Hematopoietic multipotent progenitor cell treated with erythropoietin and hydrocortisone succinate and interleukin-3 and kit ligand, for 6 days (in vitro differentiated cells): Measurements from ENCODE around the gene UVRAG.
"Not testable (repeated sequence)": the region's sequence is repeated elsewhere in the genome, so short reads cannot be mapped to it uniquely, and the experiment has no call there.

Experiments
- DNase-seq: peaks from one replicate; pipeline ENCODE4 v3.0.0-alpha.2; 2015

Gene UVRAG

DNA sequence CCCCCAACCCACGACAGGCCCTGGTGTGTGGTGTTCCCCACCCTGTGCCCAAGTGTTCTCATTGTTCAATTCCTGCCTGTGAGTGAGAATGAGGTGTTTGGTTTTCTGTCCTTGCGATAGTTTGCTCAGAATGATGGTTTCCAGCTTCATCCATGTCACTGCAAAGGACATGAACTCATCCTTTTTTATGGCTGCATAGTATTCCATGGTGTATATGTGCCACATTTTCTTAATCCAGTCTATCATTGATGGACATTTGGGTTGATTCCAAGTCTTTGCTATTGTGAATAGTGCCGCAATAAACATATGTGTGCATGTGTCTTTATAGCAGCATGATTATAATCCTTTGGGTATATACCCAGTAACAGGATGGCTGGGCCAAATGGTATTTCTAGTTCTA is 158.7 kb downstream of the UVRAG start:
- DNase-seq, result not testable (repeated sequence)

DNA sequence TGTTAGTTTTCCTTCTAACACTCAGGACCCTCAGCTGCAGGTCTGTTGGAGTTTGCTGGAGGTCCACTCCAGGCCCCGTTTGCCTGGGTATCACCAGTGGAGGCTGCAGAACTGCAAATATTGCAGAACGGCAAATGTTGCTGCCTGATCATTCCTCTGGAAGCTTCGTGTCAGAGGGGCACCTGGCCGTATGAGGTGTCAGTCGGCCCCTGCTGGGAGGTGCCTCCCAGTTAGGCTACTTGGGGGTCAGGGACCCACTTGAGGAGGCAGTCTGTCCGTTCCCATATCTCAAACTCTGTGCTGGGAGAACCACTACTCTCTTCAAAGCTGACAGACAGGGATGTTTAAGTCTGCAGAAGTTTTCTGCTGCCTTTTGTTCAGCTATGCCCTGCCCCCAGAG is 164.1 kb downstream of the UVRAG start:
- DNase-seq, result not testable (repeated sequence)

DNA sequence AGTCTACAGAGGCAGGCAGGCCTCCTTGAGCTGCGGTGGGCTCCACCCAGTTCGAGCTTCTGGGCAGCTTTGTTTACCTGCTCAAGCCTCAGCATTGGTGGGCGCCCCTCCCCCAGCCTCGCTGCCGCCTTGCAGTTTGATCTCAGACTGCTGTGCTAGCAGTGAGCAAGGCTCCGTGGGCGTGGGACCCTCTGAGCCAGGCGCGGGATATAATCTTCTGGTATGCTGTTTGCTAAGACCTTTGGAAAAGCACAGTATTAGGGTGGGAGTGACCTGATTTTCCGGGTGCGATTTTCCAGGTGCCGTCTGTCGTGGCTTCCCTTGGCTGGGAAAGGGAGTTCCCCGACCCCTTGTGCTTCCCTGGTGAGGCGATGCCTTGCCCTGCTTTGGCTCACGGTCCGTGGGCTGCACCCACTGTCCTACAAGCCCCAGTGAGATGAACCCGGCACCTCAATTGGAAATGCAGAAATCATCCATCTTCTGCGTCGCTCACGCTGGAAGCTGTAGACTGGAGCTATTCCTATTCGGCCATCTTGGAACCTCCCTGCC is 164.5 kb downstream of the UVRAG start:
- not testable (repeated sequence) for DNase-seq

DNA sequence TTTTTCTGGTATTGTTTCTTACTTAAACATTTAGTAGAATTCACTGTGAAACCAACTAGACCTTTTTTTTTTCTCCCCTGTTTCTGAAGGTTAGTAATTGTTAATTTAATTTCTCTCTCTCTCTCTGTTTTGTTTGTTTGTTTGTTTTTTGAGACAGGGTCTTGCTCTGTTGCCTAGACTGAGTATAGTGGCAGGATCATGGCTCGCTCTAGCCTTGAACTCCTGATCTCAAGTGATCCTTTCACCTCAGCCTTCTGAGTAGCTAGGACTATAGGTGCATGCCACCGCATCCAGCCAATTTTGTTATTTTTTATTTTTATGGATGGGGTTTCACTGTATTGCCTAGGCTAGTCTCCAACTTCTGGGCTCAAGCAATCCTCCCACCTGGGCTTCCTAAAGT is 165.0 kb downstream of the UVRAG start:
- no peak for DNase-seq

DNA sequence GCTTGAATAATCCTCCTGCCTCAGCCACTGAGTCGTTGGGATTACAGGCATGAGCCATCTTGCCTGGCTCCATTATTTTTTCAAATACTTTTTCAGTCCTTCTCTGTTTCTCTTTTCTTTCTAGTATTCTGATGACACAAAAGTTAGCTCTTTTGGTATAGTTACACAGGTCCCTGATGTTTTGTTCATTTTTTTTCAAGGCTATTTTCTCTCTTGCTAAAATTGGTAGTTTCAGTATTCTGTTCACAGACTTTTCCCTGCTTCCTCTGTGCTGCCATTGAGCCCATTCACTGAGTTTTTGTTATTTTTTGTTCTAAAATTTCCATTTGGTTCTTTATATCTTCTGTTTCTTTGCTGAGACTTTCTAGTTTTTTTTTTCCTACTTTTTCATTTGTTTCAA is 166.5 kb downstream of the UVRAG start:
- DNase-seq, result no peak

DNA sequence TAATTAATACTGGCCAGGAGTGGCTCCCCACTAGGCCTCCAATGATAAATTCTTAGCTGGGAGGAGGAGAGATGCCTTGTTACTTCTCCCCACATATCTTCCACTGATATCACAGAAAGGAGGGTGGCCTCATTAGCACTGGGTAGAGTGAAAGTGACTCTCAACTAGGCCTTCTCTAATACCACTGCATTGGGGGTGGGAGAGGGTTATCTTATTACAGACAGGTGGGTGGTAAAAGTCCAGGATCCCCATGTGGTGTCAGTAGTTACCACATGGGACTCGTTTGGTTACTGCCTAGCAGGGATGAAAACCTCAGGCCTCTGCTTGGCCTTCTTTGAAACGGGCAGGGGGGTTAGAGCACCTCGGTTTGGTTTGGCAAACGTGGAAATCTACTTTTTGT is 167.3 kb downstream of the UVRAG start:
- peak; percentile 29 for DNase-seq

DNA sequence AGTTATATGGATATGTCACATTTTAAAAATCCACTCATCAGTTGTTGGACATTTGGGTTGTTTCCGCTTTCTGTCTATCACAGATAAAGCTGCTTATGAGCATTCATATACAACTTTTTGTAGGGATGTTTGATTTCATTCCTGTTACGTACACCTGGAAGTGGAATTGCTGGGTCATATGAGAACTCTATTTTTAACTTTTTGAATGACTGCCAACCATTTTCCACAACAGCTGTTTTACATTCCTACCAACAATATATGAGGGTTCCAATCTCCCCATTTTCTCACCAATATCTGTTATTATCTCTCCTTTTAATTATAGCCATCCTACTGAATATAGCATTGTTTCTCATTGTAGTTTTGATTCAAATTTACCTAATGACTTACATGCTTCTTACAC is 172.0 kb downstream of the UVRAG start:
- DNase-seq, result no peak

DNA sequence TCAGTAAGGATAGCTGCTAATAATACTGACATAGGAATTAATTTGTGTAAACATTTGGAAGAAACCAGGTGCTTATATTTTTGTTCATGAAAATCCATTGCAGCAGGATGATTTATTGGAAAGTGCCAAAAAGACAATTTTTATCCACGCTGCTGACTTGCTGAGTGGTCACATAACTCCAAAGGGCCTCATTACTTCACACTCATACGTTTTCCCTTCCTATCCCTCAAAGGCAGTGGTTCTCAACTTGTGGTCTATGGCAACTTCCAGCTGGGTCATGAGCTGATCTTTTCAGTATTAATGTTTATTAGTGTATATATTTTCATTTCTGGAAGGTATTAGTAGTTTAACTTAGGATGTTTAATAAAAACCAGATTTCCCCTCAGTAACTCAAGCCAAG is 178.1 kb downstream of the UVRAG start:
- DNase-seq, result no peak

DNA sequence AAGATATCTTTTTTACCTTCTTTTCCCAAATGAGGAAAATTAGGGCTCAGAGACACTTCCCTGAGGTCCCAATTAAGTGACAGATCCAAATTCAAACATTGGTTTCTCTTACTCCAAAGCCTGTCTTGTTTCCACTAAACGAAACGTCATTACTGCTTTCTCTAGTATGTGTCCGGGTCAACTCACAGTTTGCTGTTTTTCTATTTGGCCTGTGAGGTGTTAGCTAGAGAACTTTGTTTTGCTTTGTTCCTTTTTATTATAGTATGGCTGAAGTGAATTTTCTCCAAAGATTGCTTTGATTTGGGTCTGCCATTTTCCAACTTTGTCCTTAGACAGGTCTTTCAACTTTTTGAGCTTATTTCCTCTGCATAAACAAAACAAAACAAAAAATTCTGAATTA is 179.6 kb downstream of the UVRAG start:
- DNase-seq, result no peak

DNA sequence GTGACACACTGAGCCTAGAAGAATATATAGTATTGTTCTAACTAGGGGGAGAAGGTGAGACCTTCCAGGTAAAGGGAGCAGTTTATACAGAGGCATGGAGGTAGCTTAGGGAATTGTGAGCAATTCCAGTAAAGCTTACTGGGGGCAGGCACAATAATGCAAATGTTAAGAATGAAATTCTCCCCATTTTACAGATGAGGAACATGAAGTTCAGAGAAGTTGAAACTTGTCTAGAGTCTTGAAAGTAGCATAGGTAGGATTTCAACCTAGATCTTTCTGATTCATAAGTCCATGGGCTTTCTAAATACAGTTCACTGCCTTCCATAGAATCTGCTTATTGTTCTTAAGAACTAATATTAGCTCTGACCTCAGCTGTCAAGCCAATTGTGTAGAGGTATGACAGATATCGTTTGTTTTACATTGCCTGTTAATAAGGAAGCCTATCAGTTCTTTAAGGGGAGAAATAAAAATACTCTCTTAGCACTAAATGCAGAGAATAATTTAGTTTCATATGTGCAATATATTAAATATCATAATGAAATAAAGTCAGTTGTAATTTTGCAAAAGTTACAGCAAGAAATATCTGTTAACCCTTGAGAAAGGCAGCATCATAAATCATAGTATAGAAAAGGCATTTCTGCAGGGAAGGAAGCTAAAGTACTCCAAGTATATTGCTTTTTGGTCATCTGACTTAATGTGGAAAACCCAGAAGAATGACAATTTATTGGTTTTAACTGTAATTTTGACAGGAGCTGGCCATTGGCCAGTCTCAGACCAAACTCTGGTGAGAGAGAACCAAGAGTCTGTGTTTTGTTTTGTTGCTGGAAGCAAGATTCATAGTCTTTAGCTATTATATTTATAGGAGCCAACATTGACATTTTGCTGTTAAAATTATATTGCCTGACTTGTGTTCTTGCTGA is 181.8 kb downstream of the UVRAG start:
- no peak for DNase-seq

DNA sequence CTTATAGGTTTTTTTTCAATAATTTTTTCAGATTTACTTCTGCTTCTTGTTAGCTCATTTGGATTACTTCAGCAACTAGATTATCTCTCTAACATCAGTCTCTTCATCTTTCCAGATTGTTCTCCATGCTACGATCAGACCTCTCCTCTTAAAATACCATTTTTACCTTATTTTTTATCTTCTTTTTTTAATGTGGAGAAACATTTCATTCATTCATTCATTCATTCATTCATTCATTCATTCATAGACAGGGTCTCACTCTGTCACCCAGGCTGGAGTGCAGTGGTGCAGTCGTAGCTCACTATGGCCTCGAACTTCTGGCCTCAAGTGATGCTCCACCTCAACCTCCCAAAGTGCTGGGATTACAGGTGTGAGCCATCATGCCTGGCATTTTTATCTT is 189.4 kb downstream of the UVRAG start:
- no peak for DNase-seq

DNA sequence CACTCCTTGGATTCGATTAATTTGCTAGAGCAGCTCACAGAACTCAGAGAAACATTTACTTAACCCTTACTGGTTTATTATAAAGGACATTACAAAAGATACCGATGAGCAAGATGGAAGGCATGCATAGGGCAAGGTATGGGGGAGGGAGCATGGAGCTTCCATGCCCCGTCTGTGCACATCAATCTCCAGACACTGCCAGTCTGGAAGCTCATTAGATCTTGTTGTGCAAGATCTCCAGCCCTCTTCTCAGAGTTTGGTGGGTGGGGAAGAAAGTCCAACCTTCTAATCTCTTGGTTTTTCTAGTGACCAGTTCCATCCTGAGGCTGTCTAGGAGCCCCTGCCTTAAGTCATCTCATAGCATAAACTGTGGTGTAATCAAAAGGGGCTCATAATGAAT is 190.7 kb downstream of the UVRAG start:
- DNase-seq, result no peak

DNA sequence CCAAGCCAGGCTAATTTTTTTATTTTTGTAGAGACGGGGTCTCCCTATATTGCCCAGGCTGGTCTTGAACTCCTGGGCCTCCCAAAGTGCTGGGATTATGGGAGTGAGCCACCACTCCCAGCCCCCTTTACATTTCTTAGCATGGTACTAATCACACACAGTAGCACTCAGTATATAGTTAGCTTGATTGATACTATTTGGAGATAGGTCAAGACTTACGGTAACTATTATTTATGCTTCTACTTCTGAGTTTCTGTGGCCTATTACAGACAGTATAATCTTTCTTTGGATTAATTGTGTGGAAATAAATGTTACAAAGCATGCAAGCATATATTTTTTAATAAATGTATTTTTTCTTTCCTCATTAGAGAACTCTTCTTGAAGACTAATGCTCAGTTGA is 192.2 kb downstream of the UVRAG start:
- no peak for DNase-seq

DNA sequence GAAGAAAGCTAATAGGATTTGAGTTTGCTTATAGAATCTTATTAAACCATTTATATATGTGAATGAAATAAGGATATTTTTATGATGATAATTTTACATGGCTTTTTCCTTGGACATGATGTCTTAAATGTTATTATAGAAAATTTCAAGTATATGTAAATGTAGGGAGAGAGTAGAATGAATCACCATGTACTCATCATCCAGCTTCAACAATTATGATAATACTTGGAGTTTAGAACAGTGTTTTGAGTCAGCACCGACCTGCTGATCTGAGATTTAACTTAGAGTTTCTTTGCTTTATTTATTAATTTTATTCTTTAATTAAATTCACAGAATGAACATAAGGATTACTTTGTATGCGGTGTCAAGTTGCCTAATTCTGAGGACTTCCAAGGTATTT is 193.5 kb downstream of the UVRAG start:
- no peak for DNase-seq

DNA sequence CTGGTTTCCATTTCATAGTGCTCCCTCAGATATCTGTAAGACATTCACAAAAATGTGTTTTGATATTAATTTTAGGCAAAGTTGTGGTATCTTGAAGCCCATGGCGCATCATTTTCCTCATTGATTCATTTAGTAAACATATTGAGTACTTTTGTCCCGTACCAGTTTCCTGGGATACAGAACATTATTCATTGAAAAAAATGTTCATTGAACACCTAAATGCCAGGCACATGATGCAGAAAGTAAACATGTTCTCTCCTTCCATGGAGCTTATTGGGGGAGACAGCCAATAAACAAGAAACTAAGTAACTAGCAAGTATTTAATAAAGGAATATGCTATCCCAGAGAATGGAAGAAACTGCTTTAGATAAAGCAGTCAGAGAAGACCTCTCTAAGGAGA is 195.0 kb downstream of the UVRAG start:
- DNase-seq, result no peak

DNA sequence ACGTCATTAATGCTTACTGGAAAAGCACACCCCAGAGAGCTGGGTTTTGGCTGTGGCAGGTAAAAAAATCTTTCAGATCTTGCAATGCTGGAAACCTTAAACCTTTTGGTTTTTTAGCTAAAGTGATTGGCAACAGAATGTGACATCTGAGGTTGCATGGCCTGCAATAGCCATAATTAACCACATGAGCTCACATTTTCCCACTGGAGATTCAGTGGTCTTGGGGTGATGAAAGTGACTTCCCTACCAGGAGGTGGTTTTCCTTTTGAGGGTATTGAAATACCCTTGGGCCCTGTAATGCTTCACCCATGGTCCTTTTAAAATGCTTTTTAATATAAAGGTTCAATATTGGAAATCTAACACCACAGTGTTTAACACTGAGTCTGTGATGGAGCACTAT is 198.5 kb downstream of the UVRAG start:
- no peak for DNase-seq

DNA sequence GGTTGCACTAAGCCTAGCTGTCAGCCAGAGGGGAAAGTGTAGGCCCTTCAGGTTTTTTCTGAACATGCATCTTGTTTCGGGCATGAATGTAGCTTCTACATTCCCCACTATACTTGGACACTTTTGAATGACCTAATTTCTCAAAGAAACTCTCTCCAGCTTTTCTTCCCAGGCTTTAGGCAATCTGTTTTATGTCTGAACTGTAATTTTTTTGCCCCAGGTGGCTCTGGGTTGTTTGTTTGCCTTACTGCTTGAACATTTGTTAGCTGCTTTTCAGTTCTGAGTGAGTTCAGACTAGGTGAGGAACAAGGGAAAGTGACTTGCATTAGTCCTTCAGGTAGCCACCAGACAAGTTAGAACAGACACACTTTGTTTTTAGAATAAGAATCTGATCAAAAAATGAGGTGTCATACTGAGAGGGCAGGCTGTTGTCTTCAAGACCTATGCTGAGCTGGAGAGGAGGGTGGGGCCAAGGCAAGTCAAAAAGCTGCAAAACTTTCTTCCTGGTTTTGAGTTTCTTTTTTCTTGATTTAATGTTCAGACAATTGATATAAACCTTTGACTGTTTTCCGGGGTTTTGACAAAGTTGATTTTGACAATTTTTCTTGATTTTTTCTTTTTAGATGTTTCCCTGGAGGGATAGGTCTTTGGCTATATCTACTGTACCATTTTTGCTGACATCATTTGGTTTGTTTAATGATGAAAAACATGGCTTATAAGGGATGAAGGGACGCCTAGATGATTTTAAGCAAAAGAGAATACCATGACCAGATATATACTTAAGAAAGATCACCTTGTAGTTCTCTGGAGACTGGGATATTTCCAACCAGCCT is 208.4 kb downstream of the UVRAG start:
- DNase-seq, result peak; percentile 33

DNA sequence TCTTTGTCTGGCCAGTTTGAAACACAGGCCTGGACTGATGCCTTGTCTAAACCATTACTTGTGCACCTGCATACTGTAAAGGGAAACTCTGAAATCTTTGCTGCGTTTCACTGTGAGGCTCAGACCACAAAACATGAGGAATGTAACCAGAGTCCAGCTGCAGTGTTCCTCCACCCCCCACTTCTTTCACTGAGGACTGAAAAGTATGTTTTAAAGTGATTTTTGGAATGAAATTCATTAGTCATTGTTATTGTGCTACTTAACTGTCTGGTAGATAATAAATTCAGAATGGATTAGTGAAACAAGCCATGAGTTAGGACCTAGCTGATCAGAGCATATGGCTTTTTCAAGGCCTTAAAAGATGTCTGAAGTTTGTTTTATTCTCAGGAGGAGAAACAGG is 210.1 kb downstream of the UVRAG start:
- DNase-seq, result peak; percentile 9

DNA sequence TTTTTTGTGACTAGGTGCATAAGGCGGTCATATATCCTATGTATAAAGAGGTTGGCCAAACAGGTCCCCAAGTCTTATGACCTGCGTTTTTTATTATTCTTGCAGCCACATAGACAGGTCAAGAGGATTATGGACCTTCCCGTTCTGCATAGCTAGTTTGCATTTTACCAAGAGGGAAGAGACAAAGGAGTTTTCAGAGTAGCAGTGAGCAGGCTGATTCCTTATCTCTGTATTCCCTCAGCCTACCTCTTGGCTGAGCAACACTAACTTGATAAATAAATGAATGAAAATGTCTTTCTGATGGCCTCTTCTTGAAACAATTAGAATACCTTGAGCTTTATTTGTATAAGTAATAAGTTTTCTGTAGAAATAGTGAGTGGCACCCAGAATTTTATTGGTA is 210.8 kb downstream of the UVRAG start:
- no peak for DNase-seq

DNA sequence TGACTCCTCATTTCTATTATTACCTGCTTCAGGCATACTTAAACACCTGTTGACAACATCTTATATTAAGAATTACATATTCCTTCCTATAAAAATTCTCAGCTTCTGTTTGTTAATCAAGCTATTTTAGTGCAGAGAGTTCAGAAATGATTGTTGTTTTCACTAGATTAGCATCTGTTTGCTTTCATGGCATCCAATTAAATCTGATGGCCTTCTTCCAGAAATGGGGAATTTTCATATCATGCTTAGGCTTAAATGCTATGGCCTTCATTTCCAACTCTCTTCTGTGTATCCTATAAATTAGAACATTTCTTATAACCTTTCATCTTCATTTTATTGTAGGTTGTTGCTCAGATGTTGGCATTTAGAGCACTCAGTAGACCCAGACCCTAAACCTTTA is 211.3 kb downstream of the UVRAG start:
- DNase-seq, result no peak

DNA sequence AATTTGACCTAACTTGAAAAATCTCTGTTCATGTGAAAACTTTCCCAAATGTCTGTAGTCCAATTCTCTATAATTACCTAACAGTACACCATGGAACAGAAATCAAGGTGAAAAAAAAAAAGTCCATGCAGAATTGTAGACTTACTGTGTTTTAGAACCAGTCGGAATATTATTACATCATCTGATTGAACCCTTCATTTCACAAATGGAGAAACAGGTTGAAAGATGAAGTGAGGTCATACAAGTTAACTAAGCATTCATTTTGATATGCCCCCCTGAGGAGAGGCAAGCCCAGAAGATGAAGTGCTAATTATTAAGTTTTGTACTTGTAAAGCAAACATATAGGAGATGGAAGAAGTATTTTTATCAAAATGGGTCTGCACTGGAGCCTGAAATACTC is 211.9 kb downstream of the UVRAG start:
- no peak for DNase-seq

DNA sequence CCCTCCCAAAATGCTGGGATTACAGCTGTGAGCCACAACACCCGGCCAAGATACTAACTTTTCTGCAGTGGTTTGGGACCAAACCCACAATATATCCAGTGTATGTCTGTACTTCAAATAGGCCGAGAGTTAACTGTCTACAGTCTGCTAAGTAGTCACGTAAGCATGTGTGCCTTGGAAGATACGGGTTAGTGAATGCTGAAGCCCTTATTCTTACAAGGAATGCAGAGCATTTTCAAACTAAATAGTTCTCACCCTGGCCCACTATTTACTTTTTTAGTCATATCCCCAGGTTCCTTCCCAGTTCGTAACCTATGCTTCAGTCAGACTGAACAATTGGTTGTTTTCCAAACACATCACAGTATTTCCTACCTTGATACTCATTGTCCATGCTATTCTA is 215.3 kb downstream of the UVRAG start:
- no peak for DNase-seq

DNA sequence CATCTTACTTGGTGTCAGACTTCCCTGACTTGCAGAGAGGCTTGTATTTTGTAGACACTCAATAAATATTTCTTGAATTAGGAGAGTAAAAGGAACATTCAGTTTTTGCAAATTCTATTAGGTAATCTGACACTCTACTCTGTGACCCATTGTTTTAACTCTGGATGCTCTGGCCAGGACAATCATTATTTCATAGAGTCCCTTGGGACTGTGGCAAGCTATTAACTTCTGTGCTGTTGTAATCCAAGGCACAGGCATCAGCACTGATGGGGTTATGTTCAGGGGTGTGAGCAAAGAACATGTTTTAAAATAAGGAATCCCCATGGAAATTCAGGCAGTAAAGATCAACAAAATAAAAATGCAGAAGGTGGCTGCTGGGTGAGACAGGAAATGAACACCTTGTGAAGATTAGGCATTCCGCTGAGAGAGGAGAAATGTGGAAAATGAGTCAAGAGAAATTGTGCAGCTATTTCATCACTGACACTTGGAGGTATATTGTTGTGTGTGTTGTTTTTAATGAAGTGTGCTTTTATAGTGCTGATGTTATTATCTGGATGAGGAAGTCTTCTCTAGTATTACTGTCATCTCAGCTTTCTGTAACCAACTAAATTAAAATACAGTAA is 216.1 kb downstream of the UVRAG start:
- no peak for DNase-seq
